Measurements from ENCODE around the gene PTBP3.

GRCh38 chr9:112179816-112180215 is 153.6 kb downstream of the PTBP3 start:
- TF ChIP-seq CTCF (IDR thresholded peaks at IDR 0.05; ENCODE audit: insufficient read depth, low read depth, low read length), result no peak
- TF ChIP-seq EZH2 (IDR thresholded peaks at IDR 0.05; ENCODE audit: insufficient read depth, low read length), result no peak

All from astrocyte (in vitro differentiated cells and primary cell).